Activated CD8-positive, alpha-beta memory T cell treated with anti-CD3 and anti-CD28 coated beads, Interleukin-2, amount 10 ng/mL, durations not matched to agents 7 days and 5 days (primary cell): ENCODE results near the gene CTRL. TPM values are rescaled to one million over a fixed set of nuclear protein-coding genes. Genes with fewer than 3 reads are reported as not detected.
A peak's percentile ranks its signal among the peaks of the same experiment; 100 is the strongest.
"Not testable (repeated sequence)": the region's sequence is repeated elsewhere in the genome, so short reads cannot be mapped to it uniquely, and the experiment has no call there.

Source experiments
- ATAC-seq: fragments of 150-1000 bp; cut with Tn5 transposase; one replicate; pipeline ENCODE4 v1.10.0; 2021; ENCODE audit warnings: moderate library complexity
- CTCF ChIA-PET: fragments of 350-600 bp; sonication (Branson Sonifier 250); formaldehyde crosslinking; loops from one replicate; lab custom pipeline; 2021; ENCODE audit warnings: antibody characterized with exemption; lab: Charles Lee
- DNase-seq: peaks from one replicate; pipeline ENCODE4 v3.0.0-alpha.2; 2020
- H3K27ac Mint-ChIP-seq: one replicate; pipeline ENCODE4 v1.8.0; 2021; ENCODE audit warnings: mild to moderate bottlenecking, mixed read lengths
- H3K27me3 Mint-ChIP-seq: one replicate; pipeline ENCODE4 v1.8.0; 2021; ENCODE audit warnings: mixed read lengths
- H3K36me3 Mint-ChIP-seq: one replicate; pipeline ENCODE4 v1.8.0; 2021; ENCODE audit warnings: mild to moderate bottlenecking, mixed read lengths
- H3K4me1 Mint-ChIP-seq: one replicate; pipeline ENCODE4 v1.8.0; 2021; ENCODE audit warnings: mixed read lengths
- H3K4me3 Mint-ChIP-seq: one replicate; pipeline ENCODE4 v1.8.0; 2021; ENCODE audit warnings: mild to moderate bottlenecking, moderate library complexity, mixed read lengths
- H3K9me3 Mint-ChIP-seq: one replicate; pipeline ENCODE4 v1.8.0; 2022; ENCODE audit warnings: low read depth, mixed read lengths
- total RNA-seq, 2 experiments: library from RNA; stranded (reverse); gene quantifications; one replicate each; pipeline ENCODE4 v1.2.3, GENCODE V29; 2021

CTRL gene
- total RNA-seq, 2 experiments from 2014 or later = 5.0 to 6.7 TPM

DNA sequence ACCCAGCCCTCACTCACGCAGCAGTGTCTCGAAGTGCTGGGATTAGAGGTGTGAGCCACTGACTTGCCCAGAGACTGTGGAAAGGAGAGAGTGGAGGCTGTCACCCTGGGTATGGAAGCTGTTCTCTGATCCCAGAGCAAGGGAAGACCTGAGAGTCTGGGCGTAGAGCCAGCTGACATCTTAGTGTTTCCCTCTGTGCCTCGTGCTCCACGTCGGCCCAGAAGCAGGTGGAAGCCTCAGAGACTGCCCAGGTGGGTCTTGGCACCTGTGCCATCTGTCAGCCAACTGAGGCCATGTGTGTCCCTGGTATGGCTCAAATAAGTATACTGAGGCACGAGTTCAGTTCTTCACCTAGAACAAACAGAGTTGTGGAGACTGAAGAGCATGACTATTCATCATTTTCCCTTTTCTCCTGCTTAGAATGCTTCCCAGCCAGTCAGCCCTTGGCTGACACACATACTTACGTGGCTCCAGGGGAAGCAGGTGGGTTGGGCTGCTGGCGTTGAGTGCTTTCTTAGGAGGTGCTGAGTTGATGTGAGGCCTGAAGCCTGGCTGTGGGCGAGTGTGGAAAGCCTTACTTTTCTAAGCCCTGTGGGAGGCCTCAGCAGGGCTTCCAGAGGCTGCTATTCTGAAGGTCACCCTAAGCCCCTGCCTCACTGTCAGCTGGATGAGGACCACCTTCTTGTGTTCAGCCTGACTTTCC is 8.1 kb downstream of the CTRL start:
- Mint-ChIP-seq H3K27me3 (no peaks in the 10 kb centered on the region), H3K36me3 (peaks cover 2% of the 10 kb centered on the region), H3K27ac (no peak overlapping the region), H3K4me3 (no peak overlapping the region), H3K4me1 (peaks cover 8% of the 10 kb centered on the region), H3K9me3 (no peaks in the 10 kb centered on the region)
- CTCF ChIA-PET = interaction anchor here (1.1 to 4.5 kb wide), 4 partner anchors 18 to 107 kb away, joined by 4 to 24 read pairs (median 8); partner anchors contain the start of gene PSKH1
- DNase-seq = peak; percentile 40
- no peak for ATAC-seq

DNA sequence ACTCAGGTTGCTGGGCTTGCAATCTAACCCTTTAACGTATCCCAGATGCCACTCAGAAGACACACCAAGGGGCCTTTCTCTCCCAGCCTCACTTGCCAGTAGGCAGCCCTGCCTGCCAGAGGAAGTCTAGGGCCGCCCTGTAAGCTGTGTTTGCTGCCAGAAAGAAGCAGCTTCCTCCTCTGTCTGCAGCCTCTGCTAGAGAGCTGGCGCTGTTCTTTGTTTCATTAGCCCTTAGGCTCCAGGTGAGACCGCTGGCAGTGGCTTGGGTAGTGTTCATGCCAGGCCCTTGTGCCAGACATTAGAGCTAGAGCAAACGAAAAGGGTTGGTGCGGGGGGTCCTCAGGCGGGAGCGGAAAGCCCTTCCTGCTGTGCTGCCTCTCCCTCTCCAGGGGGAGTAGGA is 8.9 kb downstream of the CTRL start:
- Mint-ChIP-seq H3K27ac (no peak overlapping the region), H3K9me3 (no peaks in the 10 kb centered on the region), H3K27me3 (no peaks in the 10 kb centered on the region), H3K4me3 (no peak overlapping the region), H3K4me1 (peaks cover 14% of the 10 kb centered on the region), H3K36me3 (peaks cover 3% of the 10 kb centered on the region)
- DNase-seq (no peak), ATAC-seq (no peak)
- CTCF ChIA-PET = interaction anchor here (1.7 to 4.5 kb wide), 3 partner anchors 19 to 107 kb away, joined by 4 to 24 read pairs (median 12); no protein-coding TSS in a partner anchor

DNA sequence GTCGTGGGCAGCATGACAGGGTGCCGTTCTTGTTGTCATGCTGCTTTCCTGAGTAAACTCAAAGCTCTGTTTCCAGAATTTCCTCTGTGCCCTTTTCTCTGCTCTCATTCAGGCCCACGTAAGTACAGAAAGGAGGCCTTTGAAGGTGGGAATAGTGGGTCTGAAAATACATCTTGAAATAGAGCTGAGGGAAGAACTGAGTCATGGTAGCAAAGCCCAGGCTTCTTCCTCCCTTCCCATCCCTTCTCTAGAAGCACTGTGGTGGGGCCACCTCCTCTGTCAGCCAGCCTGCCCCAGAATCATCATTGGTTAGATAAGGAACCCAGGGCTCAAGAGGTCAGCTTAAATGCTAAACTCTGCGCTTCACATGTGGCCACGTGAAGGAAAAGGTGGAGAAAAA is 9.4 kb downstream of the CTRL start:
- CTCF ChIA-PET = interaction anchor here (1.7 to 4.5 kb wide), 3 partner anchors 20 to 106 kb away, joined by 4 to 24 read pairs (median 12); no protein-coding TSS in a partner anchor

DNA sequence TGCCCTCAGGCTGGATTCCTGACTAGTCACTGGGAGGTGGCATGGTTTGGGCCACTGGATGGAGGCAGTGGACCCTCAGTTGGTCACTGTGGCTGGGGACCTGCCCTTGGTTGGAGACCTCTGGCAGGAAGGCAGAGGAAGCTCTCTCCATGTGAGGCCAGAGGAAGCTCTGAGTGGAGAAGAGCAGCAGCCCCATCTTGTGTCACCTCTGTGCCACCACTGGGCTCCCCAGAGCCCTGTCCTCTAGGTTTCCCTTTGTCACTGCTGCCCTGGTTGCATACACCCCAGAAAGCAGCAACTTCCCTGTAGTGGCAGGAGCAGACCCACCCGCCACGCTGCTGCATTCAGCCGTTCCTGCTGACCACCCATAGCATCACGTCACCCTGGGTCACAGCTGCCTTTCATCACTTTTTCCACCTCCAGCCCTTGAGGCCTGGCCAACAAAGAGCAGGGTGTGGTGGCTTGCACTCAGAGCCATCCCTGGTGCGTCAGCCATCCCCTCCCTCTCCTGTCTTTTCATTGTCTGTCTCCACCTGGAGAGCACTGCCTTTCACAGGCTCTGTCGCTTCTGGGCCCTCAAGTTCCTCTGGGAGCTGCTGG is 11.9 kb downstream of the CTRL start:
- Mint-ChIP-seq H3K27ac (no peak overlapping the region), H3K36me3 (peaks cover 3% of the 10 kb centered on the region), H3K4me3 (no peak overlapping the region), H3K4me1 (peaks cover 26% of the 10 kb centered on the region), H3K27me3 (no peaks in the 10 kb centered on the region), H3K9me3 (no peaks in the 10 kb centered on the region)
- DNase-seq (peak; percentile 43), ATAC-seq (peak; percentile 32)
- CTCF ChIA-PET = interaction anchor here (0.6 to 2.5 kb wide), 6 partner anchors 9 to 248 kb away, joined by 3 to 12 read pairs (median 4); no protein-coding TSS in a partner anchor

More for the DNA sequence above, 9.4 kb downstream of the CTRL start:
- Mint-ChIP-seq H3K4me1 (peaks cover 20% of the 10 kb centered on the region), H3K4me3 (no peak overlapping the region), H3K36me3 (peaks cover 3% of the 10 kb centered on the region), H3K27ac (peak overlapping the region; percentile 12), H3K27me3 (no peaks in the 10 kb centered on the region), H3K9me3 (no peaks in the 10 kb centered on the region)
- ATAC-seq (no peak), DNase-seq (no peak)

DNA sequence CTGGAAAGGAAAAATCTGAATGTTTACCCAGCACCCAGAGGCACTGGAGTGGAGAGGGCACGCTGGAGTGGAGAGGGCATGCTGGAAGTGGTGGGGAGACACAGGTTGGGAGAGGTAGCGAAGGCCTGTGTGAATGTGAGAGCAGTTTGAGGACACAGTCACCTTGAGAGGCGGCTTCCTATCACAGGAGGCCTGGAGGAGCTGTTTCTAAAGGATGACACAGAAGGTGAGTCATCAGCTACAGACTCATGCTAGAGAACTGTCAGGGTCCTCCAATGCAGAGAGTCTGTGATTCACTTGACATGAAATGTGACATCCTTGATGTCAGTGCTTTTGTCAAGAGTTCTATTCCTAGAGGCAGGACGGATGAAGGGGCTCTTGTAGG is 13.8 kb downstream of the CTRL start:
- Mint-ChIP-seq H3K9me3 (no peaks in the 10 kb centered on the region), H3K27me3 (no peaks in the 10 kb centered on the region), H3K4me3 (no peak overlapping the region), H3K27ac (peak overlapping the region; percentile 80), H3K36me3 (peaks cover 3% of the 10 kb centered on the region), H3K4me1 (peaks cover 26% of the 10 kb centered on the region)
- CTCF ChIA-PET = interaction anchor here (1.0 to 1.2 kb wide), 7 partner anchors 11 to 397 kb away, joined by 3 to 5 read pairs (median 3); partner anchors contain the start of gene PSMB10
- DNase-seq (peak; percentile 61), ATAC-seq (peak; percentile 94)

DNA sequence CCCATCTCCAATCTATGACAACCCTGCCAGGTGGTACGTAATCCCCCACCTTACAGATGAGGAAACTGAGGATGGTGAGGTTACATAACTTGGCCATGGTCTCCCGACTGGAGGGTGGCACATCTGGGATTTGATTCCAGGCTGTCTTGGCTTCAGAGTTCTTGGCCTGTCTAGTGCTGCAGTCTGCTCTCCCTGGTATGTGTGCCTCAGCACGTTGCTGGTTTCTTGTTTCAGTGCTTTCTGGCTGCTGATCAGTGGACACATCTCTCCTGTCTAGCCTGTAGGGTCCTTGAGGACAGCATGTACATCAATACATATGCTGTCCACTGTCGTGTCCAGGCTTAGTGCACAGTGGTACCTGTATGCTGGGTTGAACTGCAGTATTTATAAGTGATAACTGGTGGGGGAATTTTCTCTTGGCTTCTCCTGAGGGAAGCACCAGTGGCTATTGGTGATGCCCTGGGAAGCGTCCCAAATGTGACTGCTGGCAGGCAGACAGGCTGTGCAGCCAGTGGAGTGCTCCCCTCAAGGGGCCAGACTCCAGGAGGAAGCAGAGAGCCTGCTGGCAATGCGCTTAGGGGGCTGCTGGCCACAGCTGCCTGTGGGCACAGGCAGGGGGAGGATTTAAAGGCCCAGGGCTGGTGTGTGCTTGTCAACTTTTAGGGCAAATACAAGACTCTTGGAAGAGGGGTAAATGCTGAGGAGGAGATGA is 14.4 kb downstream of the CTRL start:
- H3K4me1 Mint-ChIP-seq = peaks cover 26% of the 10 kb centered on the region
- H3K9me3 Mint-ChIP-seq = no peaks in the 10 kb centered on the region
- peak overlapping the region; percentile 80 for H3K27ac Mint-ChIP-seq
- CTCF ChIA-PET = interaction anchor here (1.0 to 1.2 kb wide), 6 partner anchors 11 to 397 kb away, joined by 3 to 5 read pairs (median 3); partner anchors contain the start of gene PSMB10
- ATAC-seq (no peak), DNase-seq (no peak)
- peaks cover 3% of the 10 kb centered on the region for H3K36me3 Mint-ChIP-seq
- no peaks in the 10 kb centered on the region for H3K27me3 Mint-ChIP-seq
- H3K4me3 Mint-ChIP-seq = no peak overlapping the region

DNA sequence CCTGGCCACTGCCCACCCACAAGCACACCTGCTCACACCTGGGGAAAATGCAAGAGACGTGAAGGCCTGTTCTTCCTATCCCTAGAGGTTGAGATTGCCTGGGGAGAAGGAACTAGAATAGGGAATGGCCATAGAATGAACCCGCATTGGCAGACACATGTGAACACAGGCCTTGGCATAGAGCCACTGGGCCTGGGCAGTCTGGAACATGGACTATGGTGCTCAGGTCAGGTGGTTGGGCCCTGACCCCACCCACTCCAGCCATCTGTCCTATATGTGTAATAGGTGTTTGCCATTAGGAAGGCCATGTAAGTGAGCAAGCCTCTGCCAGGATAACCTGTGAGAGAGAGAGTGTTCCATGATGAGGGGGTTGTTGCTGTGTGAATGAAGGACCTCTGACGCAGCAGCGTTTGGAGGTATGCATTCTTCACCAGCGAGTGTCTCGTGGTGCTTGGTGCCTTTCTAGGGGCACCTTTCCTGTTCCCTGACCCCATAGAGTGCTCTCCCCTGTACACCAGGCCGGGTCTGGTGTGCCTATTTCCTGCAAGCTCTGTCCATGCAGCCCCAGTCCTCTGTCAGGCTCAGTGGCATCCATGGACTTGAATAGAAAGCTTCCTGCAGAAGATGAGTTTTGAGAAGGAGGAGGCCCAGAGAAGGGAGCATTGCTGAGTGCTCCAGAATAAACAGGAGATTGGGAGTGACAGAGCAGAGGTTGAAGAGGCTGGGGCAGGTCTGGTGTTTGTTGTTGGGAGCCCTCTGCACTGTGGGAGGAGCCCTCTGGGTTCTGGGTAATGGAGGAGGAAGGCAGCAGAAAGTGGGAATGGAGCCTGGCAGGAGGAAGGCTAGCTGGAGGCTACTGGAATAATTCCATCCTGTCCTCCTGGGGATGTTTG is 15.6 kb downstream of the CTRL start:
- ATAC-seq (no peak), DNase-seq (no peak)
- H3K36me3 Mint-ChIP-seq = peaks cover 3% of the 10 kb centered on the region
- peak overlapping the region; percentile 52 for H3K27ac Mint-ChIP-seq
- no peaks in the 10 kb centered on the region for H3K27me3 Mint-ChIP-seq
- H3K9me3 Mint-ChIP-seq = no peaks in the 10 kb centered on the region
- peaks cover 19% of the 10 kb centered on the region for H3K4me1 Mint-ChIP-seq
- CTCF ChIA-PET = interaction anchor here (0.8 to 0.9 kb wide), 2 partner anchors 12 to 16 kb away, joined by 3 read pairs; no protein-coding TSS in a partner anchor
- H3K4me3 Mint-ChIP-seq = no peak overlapping the region

DNA sequence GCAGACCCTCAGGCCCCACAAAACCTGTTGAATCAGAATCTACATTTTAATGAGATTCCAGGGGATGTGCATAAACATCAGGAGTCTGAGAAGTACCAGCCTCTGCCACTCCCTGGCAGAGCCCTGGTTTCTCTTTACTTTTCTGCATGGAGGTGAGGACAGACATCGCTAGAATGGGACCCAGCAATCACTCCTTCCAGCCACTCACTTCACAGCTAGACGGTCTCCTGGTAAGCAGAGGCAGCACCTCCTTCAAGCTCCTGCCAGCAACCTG is 16.2 kb downstream of the CTRL start:
- not testable (repeated sequence) for H3K36me3 Mint-ChIP-seq, H3K27me3 Mint-ChIP-seq, H3K9me3 Mint-ChIP-seq, ATAC-seq, H3K4me3 Mint-ChIP-seq, DNase-seq, H3K27ac Mint-ChIP-seq
- peaks cover 22% of the 10 kb centered on the region for H3K4me1 Mint-ChIP-seq
- CTCF ChIA-PET = interaction anchor here (0.8 to 2.4 kb wide), 3 partner anchors 13 to 21 kb away, joined by 3 to 10 read pairs (median 3); partner anchors contain the start of gene PSMB10

DNA sequence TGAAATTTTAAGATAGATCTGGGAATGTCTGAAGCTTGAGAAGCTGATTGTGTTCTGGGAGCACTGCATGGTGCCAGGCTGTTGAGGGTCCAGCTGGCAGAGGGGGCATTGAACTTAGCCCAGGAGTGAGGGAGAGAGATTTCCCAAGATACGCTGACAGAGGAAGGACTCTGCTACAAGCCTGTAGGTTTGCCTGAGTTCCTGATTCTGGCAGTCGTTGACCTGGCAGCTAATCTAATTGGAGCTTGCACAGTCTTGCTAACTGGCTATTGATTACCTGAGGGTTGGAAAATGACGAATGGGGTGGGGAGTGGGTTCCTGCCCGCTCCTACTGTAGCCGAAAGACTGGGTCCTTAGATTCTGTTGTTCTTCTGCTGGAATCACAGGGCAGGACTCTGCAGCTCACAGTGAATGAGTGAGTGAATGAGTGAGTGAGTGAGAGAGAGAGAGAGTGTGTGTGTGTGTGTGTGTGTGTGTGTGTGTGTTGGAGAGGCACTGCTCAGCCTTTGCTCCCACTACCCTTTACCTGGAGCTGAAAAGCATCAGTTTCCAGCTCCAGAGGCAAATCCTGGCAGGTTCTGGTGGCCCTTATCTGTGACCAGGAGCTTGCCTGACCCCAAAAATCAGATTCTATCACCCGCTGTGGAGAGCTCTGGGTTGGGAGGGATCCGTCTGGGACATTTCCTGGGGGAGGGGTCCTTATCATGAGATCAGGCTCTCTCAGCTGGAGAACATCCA is 16.7 kb downstream of the CTRL start:
- ATAC-seq (no peak), DNase-seq (no peak)
- CTCF ChIA-PET = interaction anchor here (0.8 to 2.4 kb wide), 4 partner anchors 13 to 99 kb away, joined by 3 to 10 read pairs (median 5); partner anchors contain the start of gene PSMB10
- Mint-ChIP-seq H3K9me3 (no peaks in the 10 kb centered on the region), H3K27ac (no peak overlapping the region), H3K4me1 (peaks cover 27% of the 10 kb centered on the region), H3K4me3 (no peak overlapping the region), H3K27me3 (no peaks in the 10 kb centered on the region), H3K36me3 (peaks cover 1% of the 10 kb centered on the region)

DNA sequence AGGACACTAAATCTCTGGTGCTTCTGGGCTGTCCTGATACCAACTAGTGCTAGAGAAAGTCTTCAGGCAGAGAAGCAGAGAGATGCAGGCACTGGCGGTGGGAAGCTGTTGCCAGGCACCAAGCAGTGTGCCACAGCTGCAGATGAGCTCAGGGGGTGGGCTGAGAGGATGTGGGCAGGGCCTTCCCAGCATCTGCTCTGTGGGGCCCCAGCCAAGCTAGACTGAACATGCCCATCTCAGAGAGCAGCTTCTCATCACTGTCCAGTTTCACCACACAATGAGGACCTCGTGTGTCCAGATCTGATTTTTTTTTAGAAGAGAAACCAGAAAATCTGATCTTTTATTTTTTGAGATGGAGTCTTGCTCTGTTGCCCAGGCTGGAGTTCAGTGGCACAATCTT is 21.5 kb downstream of the CTRL start:
- CTCF ChIA-PET = interaction anchor here (0.7 to 3.1 kb wide), 8 partner anchors 18 to 131 kb away, joined by 3 to 13 read pairs (median 5); no protein-coding TSS in a partner anchor
- DNase-seq (peak; percentile 73), ATAC-seq (peak; percentile 95)
- peak overlapping the region; percentile 47 for H3K27ac Mint-ChIP-seq
- H3K36me3 Mint-ChIP-seq = peaks cover 4% of the 10 kb centered on the region
- H3K27me3 Mint-ChIP-seq = no peaks in the 10 kb centered on the region
- no peaks in the 10 kb centered on the region for H3K9me3 Mint-ChIP-seq
- H3K4me3 Mint-ChIP-seq = no peak overlapping the region
- H3K4me1 Mint-ChIP-seq = peaks cover 17% of the 10 kb centered on the region

DNA sequence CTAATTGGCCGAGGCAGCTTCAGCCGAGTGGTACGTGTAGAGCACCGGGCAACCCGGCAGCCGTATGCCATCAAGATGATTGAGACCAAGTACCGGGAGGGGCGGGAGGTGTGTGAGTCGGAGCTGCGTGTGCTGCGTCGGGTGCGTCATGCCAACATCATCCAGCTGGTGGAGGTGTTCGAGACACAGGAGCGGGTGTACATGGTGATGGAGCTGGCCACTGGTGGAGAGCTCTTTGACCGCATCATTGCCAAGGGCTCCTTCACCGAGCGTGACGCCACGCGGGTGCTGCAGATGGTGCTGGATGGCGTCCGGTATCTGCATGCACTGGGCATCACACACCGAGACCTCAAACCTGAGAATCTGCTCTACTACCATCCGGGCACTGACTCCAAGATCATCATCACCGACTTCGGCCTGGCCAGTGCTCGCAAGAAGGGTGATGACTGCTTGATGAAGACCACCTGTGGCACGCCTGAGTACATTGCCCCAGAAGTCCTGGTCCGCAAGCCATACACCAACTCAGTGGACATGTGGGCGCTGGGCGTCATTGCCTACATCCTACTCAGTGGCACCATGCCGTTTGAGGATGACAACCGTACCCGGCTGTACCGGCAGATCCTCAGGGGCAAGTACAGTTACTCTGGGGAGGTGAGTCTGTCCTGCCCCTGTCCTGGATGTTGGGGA is 22.5 kb downstream of the CTRL start:
- Mint-ChIP-seq H3K9me3 (no peaks in the 10 kb centered on the region), H3K4me1 (peaks cover 17% of the 10 kb centered on the region), H3K4me3 (no peak overlapping the region), H3K27ac (peak overlapping the region; percentile 47), H3K27me3 (no peaks in the 10 kb centered on the region), H3K36me3 (peaks cover 4% of the 10 kb centered on the region)
- ATAC-seq (no peak), DNase-seq (no peak)
- CTCF ChIA-PET = interaction anchor here (1.0 kb wide), 1 partner anchor 93 kb away, joined by 4 read pairs; no protein-coding TSS in a partner anchor
